ENCODE measurements around the gene BROX. TPM values are rescaled to one million over a fixed set of nuclear protein-coding genes. Genes with fewer than 3 reads are reported as not detected.

Gene BROX
- total RNA-seq, 1 donor from 2014 or later, result 38.4 TPM

GRCh38 chr1:222769971-222770620, 57.7 kb downstream of the BROX start:
- Mint-ChIP-seq H3K4me1 (ENCODE audit: unreplicated experiment) (no peaks in the 10 kb centered on the region), H3K4me3 (ENCODE audit: unreplicated experiment) (no peak overlapping the region), H3K9me3 (ENCODE audit: unreplicated experiment) (no peaks in the 10 kb centered on the region), H3K27me3 (ENCODE audit: unreplicated experiment) (no peaks in the 10 kb centered on the region), H3K27ac (ENCODE audit: unreplicated experiment) (no peak overlapping the region), H3K36me3 (ENCODE audit: low read depth, unreplicated experiment) (no peaks in the 10 kb centered on the region)
- no peak for DNase-seq (ENCODE audit: low spot score)
- no peak for TF ChIP-seq CTCF (IDR thresholded peaks at IDR 0.05; ENCODE audit: unreplicated experiment)

GRCh38 chr1:222772996-222773379, 60.6 kb downstream of the BROX start:
- Mint-ChIP-seq H3K27ac (ENCODE audit: unreplicated experiment) (no peak overlapping the region), H3K27me3 (ENCODE audit: unreplicated experiment) (no peaks in the 10 kb centered on the region), H3K9me3 (ENCODE audit: unreplicated experiment) (no peaks in the 10 kb centered on the region), H3K4me3 (ENCODE audit: unreplicated experiment) (no peak overlapping the region), H3K4me1 (ENCODE audit: unreplicated experiment) (no peaks in the 10 kb centered on the region), H3K36me3 (ENCODE audit: low read depth, unreplicated experiment) (no peaks in the 10 kb centered on the region)
- DNase-seq (ENCODE audit: low spot score), result no peak
- TF ChIP-seq CTCF (IDR thresholded peaks at IDR 0.05; ENCODE audit: unreplicated experiment), result no peak

- Mint-ChIP-seq H3K4me3 (ENCODE audit: unreplicated experiment) (no peak overlapping the region), H3K9me3 (ENCODE audit: unreplicated experiment) (no peaks in the 10 kb centered on the region), H3K27ac (ENCODE audit: unreplicated experiment) (no peak overlapping the region), H3K36me3 (ENCODE audit: low read depth, unreplicated experiment) (no peaks in the 10 kb centered on the region), H3K4me1 (ENCODE audit: unreplicated experiment) (no peaks in the 10 kb centered on the region), H3K27me3 (ENCODE audit: unreplicated experiment) (no peaks in the 10 kb centered on the region)
- TF ChIP-seq CTCF (IDR thresholded peaks at IDR 0.05; ENCODE audit: unreplicated experiment), result no peak
- no peak for DNase-seq (ENCODE audit: low spot score)
These were observed 65.1 kb downstream of the BROX start for GRCh38 chr1:222777463-222777862.

GRCh38 chr1:222777977-222778376, 65.6 kb downstream of the BROX start:
- Mint-ChIP-seq H3K27ac (ENCODE audit: unreplicated experiment) (no peak overlapping the region), H3K4me3 (ENCODE audit: unreplicated experiment) (no peak overlapping the region), H3K27me3 (ENCODE audit: unreplicated experiment) (no peaks in the 10 kb centered on the region), H3K36me3 (ENCODE audit: low read depth, unreplicated experiment) (no peaks in the 10 kb centered on the region), H3K9me3 (ENCODE audit: unreplicated experiment) (no peaks in the 10 kb centered on the region), H3K4me1 (ENCODE audit: unreplicated experiment) (no peaks in the 10 kb centered on the region)
- no peak for TF ChIP-seq CTCF (IDR thresholded peaks at IDR 0.05; ENCODE audit: unreplicated experiment)
- DNase-seq (ENCODE audit: low spot score), result no peak

GRCh38 chr1:222781251-222781650, 68.9 kb downstream of the BROX start:
- Mint-ChIP-seq H3K27ac (ENCODE audit: unreplicated experiment) (no peak overlapping the region), H3K36me3 (ENCODE audit: low read depth, unreplicated experiment) (no peaks in the 10 kb centered on the region), H3K9me3 (ENCODE audit: unreplicated experiment) (no peaks in the 10 kb centered on the region), H3K27me3 (ENCODE audit: unreplicated experiment) (peaks cover 2% of the 10 kb centered on the region), H3K4me3 (ENCODE audit: unreplicated experiment) (no peak overlapping the region), H3K4me1 (ENCODE audit: unreplicated experiment) (peaks cover 4% of the 10 kb centered on the region)
- DNase-seq (ENCODE audit: low spot score), result no peak
- TF ChIP-seq CTCF (IDR thresholded peaks at IDR 0.05; ENCODE audit: unreplicated experiment), result no peak
